Activated CD8-positive, alpha-beta memory T cell treated with anti-CD3 and anti-CD28 coated beads, Interleukin-2, amount 50 U/mL, for 24 hours (primary cell): ENCODE data around the gene LRRC37A.
A peak's percentile ranks its signal among the peaks of the same experiment; 100 is the strongest.
"Not testable (repeated sequence)": the region's sequence is repeated elsewhere in the genome, so short reads cannot be mapped to it uniquely, and the experiment has no call there.

Experiments used
- DNase-seq: peaks from one replicate; pipeline ENCODE4 v3.0.0-alpha.2; 2020; ENCODE audit errors: extremely low read depth

The LRRC37A gene

GRCh38 chr17:46294831-46295230, at the start of gene LRRC37A:
TSS of gene LRRC37A (plus strand) at chr17:46295131. CDS start at chr17:46295134, 3 bp downstream.
- not testable (repeated sequence) for DNase-seq

- DNase-seq: not testable (repeated sequence)
Measured at GRCh38 chr17:46249153-46249552, 45.8 kb upstream of the LRRC37A start.

- DNase-seq: not testable (repeated sequence)
Measured at GRCh38 chr17:46252804-46253203, 42.1 kb upstream of the LRRC37A start.

DNA sequence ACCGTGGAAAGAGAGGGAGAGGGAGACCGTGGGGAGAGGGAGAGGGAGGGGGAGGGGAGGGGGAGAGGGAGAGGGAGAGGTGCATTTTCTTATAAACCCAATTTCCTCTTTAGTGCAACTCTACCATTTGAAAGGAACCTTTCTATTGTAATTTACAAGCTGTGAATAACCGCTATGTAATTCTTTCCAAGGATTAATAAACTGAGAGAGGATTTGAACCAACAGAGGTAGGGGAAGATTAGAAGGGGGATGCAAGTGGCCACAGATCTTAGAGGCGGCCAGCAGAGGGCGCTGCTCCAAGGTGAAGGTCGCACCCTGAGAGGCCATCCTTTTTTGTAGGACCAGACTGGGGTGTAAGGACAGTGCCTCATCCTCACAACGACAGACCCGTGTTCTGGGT, 41.2 kb upstream of the LRRC37A start:
- peak; percentile 62 for DNase-seq

DNA sequence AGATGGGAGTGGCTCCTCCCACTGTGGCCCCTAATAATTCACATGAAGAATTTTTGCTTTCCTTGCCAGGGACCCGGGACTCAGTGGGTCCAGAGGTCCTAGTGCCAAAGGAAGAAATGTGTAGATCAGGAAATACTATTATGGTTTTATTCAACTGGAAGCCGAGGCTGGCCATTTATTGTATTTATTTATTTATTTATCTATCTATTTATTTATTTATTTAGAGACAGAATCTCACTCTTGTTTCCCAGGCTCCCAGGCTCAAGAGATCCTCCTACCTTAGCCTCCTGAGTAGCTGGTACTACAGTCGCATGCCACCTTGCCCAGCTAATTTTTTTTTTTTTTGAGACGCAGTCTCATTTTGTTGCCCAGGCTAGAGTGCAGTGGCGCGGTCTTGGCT, 40.7 kb upstream of the LRRC37A start:
- not testable (repeated sequence) for DNase-seq

- DNase-seq: not testable (repeated sequence)
Measured at GRCh38 chr17:46256369-46256768, 38.6 kb upstream of the LRRC37A start.

DNA sequence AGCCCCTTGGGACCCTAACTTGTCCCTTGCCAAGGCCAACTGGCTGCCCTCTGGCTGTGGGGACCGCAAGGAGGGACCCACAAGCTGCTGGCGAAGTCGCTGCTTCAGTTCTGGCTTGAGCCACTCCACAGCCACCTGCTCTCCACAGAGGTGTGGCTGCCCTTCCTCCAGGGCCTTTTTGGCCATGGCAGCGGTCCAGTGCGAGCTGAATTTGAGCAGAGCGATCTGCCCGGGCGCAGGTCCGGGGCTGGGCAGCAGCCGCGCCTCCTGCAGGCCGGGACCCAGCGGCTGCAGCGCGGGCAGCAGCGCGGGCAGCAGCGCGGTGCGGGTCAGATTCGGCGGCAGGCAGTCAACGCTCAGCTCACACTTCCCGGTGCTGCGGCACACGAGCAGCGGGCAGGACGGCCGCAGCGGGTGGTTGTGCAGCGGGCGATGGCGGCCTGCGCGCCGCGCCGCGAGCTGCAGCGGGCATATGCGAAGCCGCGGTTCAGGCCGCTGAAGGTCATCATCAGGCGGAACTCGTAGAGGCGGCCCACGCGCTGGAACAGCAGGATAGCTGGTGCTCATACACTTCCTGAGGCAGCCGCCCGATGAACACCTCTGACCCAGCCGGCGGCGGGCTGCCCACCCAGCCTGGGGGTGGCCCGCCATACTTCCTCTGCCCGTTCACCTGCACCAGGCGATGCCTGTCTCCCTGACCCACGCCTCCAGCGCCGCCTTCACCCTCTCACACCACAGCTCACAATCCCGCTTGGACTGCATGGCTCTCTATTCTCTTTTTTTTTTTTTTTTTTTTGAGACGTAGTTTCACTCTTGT, 34.9 kb upstream of the LRRC37A start:
- not testable (repeated sequence) for DNase-seq

GRCh38 chr17:46262271-46262670, 32.7 kb upstream of the LRRC37A start:
- DNase-seq: no peak

GRCh38 chr17:46264456-46265198, 30.3 kb upstream of the LRRC37A start:
- DNase-seq: no peak

GRCh38 chr17:46266063-46266655, 28.8 kb upstream of the LRRC37A start:
- not testable (repeated sequence) for DNase-seq

GRCh38 chr17:46266656-46267544, 28.0 kb upstream of the LRRC37A start:
- DNase-seq: peak; percentile 47

DNA sequence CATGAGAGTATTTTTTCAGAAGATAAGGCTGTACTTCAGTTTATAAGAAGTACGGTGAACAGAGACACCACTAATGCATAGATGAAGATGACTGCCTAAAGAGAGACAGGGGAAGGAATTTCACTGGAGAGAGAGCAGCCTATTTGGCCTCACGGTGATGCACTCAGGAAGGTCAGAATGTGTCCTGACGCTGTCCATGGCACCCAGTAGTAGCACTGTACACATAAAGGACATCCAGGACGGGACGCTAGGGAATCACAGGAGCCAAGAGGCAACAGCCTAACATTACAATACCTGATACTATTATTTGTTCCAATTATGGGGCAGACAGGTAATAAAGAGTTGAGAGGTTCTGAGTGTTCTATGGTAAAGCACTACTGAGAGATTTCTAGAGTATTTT, 24.9 kb upstream of the LRRC37A start:
- DNase-seq: no peak

GRCh38 chr17:46273541-46274236, 21.2 kb upstream of the LRRC37A start:
- DNase-seq: no peak

GRCh38 chr17:46274238-46274637, 20.7 kb upstream of the LRRC37A start:
- DNase-seq: no peak

DNA sequence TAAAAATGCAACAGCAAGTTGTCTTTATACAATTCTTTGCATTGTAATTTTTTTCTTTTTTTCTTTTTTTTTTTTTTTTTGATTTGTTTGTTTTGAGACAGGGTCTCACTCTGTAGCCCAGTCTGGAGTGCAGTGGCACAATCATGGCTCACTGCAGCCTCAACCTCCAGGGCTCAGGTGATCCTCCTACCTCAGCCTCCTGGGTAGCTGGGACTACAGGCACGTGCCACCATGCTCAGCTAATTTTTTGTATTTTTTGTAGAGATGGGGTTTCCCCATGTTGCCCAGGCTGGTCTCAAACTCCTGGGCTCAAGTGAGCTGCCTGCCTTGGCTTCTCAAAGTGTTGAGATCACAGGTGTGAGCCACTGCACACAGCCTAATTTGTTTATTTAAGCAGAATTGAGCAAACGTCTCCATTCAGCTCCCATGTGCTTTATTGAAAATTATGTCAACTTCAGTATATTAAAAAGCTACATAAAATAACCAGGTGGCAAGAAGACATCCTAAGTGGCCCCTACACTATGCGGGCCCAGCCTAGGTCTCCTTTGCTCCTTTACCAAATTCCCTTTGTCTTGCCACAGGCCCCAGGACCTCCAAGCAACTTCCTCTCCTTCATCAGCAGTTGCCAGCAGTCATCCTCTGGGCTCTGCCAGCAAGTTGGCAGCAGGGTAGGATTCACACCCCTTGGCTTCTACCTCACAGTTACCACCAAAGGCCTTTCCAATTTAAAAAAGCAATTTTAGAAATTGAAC, 18.0 kb upstream of the LRRC37A start:
- DNase-seq: not testable (repeated sequence)

GRCh38 chr17:46281336-46281735, 13.6 kb upstream of the LRRC37A start:
- not testable (repeated sequence) for DNase-seq

DNA sequence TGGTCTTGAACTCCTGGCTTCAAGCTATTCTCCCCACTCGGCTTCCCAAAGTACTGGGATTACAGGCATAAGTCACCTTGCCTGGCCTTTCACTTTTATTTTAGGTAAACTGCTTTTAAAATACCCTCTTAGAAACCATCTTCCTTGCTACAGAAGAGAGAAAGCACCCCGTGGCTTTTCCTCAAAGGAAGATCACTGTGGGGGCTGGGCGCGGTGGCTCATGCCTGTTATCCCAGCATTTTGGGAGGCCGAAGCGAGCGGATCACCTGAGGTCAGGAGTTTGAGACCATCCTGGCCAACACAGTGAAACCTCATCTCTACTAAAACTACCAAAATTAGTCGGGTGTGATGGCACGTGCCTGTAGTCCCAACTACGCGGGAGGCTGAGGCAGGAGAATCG, 12.3 kb upstream of the LRRC37A start:
- DNase-seq: not testable (repeated sequence)

DNA sequence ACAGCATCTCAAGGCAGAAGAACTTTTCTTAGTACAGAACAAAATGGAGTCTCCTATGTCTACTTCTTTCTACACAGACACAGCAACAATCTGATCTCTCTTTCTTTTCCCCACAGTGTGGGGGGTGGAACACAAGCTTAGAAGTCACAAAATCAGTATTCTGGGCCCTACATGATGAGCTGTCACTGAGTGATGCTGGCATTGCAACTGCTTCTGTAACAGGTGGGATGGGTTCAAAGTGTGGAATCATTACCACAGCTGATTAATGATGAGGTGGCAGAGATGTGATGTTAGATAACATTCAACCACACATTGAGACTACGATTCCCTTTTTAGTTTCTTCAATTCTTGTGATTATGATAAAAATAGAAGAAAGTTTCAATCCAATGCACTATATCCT, 10.5 kb upstream of the LRRC37A start:
- not testable (repeated sequence) for DNase-seq

GRCh38 chr17:46285500-46285899, 9.4 kb upstream of the LRRC37A start:
- DNase-seq: not testable (repeated sequence)

GRCh38 chr17:46286764-46287221, 8.1 kb upstream of the LRRC37A start:
- not testable (repeated sequence) for DNase-seq
